HG02943 (cell line): ENCODE results near the gene RSPH6A.

ENCODE experiments used
- ATAC-seq: cut with Tn5 transposase; IDR thresholded peaks from one replicate; pipeline ENCODE4 v1.9.1; 2021; ENCODE audit warnings: mild to moderate bottlenecking, low read depth, moderate library complexity; ENCODE audit not compliant: unreplicated experiment

RSPH6A gene

DNA sequence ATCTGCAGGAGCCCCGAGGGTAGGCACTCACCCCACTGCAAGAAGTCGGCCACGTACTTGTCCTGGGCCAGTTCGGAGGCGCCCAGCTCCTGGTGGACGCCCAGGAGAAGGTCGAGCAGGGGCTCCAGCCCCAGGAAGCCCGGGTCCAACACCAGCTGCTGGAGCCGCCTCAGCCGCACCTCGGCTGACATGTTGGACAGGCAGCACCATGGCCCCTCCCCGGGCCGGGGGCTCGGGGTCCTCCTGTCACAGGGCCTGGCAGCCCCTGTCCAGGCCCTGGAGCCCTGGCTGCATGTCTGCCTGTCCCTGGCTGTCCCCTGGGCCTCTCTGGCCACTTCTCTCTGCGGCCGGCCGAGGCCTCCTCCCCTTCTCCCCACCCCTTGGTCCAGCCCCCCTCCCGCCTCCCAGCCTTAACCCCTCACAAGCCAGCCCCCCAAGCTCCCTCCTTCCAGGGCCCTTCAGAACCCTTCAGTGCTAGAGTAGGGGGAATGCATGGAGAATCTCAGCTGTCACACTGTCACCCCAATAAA lies 32.9 kb downstream of the RSPH6A start, which contains the start of gene DMPK:
Gene DMPK, minus strand, starts transcription at position 329 of the 530 bp plus-strand sequence. Its CDS starts 138 bp downstream, at position 191.
- ATAC-seq, result no peak

DNA sequence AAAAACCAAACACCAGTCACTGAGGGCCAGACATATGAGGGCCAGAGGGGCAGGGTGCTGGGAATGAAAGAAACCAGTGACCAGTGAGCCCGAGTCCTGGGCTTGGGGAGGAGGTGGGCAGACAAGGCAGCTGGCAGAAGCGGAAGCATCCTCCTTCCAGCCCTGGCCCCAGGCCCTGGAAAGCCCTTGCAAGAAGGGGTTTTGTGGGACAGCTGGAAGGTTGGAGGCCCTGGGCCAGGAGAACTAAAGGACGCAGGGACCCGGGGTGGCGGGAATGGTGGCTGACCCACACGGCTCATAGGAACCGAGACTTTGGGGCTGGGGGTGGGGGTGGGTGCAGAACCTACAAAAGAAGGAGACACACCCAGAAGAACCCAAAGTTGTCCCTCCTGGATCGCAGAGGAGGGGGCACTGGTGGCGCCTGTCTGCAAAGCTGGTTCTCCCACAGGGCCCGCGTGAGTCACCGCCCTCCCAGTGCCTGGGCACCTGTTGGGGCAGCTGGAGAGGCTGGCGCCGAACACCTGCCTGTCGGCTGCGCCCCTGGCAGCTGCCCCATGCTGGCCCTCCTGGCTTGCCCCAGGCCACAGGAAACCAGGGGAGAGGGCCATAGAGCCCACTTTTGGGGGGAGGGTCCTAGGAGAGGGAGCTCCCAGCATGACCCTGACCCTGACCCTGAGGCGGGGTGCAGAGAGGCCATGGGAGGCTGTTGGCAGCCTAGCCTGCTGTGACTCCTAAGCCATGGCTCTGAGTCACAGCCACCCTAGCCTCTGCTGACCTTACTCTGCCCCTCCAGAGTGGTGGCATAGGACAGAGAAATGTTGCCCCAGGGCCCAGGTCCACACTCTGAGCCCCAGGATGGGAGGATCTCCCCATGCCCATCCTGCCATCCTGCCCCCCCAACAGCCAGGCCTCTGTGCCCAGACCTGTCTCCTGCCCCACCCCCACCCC lies 33.6 kb downstream of the RSPH6A start:
- ATAC-seq, result no peak

DNA sequence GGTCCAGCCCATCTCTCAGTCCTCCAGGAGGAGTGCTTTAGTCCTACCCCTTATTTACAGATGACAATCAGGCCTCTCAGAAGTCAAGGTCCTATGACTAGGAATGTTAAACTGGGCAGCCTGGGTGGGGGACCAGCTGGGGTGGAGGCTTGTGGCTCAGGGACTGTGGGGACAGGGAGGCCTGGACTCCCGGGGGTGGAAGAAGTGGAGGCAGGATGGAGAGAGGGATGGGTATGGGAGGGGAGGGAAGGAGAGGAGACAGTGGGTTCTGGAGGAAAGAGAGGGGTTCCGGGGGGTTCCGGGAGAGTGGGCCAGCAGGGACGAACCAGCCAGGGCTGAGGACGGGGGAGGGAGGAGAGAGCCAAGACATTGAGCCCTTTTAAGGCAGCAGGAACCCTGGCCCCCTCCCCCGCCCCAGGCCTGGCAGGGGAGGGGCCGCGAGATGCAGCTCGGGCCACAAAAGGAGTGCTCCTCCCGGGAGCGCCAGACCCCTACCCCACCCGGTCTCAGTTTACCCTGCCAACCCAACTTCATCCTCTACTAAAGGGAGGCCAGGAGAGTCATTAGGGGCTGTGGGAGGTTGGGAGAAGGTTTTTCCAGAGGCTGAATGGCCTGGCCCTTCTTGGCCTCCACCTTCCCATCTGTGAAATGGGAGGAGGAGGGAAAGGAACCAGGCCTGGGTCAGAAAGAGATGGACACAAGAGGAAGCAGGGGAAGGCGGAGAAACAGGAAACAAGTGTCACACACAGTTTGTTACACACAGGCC lies 34.5 kb downstream of the RSPH6A start:
- no peak for ATAC-seq

DNA sequence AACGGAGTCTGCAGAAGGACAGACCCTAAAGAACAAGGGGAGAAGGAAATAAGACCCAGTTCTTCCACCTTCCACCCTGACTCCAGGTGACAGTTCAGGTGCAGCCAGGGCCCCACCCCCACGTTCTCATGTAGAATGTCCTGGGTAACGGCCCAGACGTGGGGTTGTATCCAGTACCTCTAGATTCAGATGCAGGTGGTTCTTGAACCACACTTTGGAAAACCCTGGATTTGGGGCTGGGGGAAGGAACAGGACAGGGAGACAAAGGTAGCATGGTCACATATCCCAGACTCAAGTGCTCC lies 35.0 kb downstream of the RSPH6A start:
- ATAC-seq, result no peak

DNA sequence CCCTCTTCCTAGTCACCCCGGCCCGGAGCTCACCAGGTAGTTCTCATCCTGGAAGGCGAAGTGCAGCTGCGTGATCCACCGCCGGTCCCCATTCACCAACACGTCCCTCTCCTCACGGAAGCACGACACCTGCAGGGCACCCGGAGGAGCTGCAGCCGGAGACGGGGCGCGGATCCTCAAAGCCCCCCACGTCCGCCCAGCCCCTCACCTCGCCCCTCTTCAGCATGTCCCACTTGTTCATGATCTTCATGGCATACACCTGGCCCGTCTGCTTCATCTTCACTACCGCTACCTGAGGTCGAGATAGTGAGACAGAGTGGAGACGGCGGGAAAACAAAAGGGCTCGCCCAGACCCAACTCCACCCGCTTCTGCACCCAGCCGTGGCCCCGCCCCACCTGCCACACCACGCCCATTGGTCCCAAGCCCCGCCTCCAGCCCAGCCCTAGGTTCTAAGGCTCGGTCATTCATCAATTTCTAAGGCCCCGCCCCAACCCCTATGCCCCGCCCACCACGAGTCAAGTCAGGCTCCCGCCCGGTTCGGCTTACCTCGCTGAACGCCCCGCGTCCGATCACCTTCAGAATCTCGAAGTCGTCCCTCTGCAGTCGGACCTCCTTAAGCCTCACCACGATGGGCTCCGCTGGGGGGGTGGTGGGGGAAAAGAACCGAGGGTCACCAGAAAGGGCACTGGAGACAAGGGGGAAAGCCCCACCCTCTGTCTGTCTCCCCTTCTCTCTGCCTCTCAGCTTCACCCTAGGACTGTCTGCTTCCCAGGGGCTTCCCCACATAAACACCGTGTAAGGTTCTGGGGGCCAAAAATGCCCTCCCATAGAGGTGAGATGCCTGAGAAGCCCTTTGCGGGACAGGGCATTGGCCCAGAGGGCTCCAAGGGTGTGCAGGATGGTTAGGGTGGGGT lies 35.6 kb downstream of the RSPH6A start:
- peak; percentile 82 for ATAC-seq

DNA sequence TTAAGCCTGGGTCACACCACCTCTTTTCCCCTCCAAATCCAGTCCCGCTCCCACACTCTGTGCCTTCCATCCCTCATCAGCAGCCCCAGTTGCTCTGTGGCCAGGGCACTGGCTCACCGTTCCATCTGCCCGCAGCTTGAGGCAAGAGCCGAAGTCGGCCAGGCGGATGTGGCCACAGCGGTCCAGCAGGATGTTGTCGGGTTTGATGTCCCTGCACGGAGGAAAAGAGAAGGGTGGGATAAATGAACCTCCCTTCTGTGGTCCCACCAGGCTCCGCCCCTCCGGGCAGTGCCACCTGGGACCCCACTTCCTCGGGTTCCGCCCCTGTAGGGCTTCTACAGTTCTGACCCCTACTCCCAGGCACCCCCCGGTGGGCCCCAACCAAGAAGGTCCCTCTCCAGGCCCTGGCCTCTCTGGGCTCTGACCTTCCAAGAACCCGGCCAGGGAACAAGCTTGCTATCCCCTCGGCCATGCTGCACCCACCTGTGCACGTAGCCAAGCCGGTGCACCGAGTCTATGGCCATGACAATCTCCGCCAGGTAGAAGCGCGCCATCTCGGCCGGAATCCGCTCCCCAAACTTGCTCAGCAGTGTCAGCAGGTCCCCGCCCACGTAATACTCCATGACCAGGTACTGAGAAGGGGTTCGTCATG lies 37.0 kb downstream of the RSPH6A start:
- ATAC-seq, result no peak

DNA sequence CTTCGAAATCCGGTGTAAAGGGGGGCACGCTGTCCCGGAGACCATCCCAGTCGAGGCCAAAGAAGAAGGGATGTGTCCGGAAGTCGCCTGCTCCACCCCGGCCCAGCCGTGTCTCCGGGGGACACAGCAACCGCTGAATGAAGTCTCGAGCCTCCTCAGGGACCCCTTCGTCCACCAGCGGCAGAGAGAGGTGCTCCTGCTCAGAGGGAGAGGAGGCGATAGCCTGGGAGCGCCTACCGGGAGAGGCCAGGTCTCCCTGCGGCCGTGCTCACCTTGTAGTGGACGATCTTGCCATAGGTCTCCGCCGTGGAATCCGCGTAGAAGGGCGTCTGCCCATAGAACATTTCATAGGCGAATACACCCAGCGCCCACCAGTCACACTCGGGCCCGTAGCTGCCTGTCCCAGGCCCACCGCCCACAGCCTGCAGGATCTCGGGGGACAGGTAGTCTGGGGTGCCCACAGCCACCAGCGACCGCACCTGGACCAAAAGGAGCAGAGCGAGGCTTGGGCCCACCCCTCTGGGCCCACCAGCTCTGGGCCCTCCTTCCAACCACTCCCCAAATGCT lies 37.6 kb downstream of the RSPH6A start:
- no peak for ATAC-seq

DNA sequence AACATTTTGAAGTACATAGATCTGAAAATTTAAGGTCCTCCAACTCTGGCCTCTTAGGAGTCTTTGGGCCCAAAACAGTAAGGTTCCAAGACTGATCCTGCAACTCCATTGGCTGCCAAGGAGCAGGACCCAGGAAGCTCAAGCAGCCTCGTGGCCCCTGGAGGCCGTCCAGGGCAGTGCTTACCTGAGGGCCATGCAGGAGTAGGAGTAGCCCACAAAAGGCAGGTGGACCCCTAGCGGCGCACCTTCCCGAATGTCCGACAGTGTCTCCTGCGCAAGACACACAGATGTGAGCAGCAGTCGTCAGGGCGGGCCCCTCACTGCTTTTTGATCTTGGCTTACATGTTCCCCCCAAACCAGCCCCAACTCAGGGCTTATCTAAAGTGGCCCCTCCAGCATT lies 40.3 kb downstream of the RSPH6A start:
- no peak for ATAC-seq

DNA sequence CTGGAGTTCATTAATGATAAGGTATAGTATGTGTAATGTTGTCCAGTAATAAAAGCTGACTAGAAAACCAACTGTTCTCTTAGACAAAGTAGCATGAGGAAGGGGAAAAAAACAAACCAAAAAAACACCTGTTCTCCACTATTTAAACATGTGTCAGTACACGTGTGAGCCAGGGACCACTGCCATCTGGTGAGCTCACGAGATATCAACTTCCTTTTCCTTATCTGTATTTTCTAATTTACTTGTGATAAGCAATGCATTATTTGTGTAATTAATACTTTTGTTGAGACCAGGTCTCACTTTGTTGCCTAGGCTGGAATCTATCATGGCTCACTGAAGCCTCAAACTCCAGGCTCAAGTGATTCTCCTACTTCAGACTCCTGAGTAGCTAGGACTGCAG lies 41.7 kb downstream of the RSPH6A start:
- no peak for ATAC-seq

DNA sequence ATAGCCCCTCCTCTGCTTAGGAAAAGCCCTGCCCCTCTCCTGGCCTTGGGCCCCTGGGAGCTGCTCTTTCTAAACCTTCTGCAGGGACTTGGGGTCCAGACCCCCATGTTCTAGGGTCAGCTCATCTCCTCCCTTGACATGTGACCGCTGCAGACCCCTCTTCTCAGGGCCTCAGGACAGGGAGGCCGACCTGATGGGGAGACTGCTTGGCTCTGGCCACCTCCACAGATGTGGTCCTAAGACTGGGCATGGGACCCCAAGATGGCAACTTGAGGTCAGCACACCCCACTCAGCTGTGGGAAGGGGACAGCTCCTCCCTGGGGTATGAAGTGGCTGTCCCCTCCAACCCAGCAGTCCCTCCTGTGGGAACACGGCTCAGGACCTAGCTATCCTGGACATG lies 42.2 kb downstream of the RSPH6A start:
- ATAC-seq, result no peak

DNA sequence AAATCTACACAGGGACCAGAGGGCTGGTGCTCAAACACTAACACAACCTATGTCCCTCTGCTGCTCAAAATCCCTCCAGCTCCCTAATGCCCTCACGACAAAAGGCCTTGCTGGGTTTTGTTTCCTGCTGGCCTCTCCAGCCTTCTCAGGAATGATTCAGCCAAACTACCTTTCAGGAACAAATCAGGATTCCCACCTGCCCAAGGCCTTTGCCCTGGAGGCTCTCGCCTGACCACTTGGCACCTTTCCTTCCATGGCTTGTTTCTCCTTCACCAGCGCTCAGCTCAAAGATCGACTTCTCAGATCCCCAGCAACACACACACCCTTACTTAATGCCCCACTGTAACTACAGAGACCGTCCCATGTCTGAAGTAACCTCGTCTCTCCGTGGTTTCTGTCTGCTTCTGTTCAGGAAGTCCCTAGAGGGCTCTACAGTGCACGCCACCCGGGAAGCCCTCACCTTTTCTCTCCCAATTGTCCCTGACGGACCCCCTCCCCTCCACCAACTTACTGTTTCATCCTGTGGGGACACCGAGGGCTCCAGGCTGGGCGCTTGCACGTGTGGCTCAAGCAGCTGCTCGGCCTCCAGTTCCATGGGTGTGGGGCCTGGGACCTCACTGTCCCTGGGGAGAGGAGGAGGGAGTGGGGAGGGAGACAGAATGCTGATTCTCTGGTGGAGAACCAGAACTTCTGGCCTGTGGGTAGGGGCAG lies 42.8 kb downstream of the RSPH6A start:
- no peak for ATAC-seq

DNA sequence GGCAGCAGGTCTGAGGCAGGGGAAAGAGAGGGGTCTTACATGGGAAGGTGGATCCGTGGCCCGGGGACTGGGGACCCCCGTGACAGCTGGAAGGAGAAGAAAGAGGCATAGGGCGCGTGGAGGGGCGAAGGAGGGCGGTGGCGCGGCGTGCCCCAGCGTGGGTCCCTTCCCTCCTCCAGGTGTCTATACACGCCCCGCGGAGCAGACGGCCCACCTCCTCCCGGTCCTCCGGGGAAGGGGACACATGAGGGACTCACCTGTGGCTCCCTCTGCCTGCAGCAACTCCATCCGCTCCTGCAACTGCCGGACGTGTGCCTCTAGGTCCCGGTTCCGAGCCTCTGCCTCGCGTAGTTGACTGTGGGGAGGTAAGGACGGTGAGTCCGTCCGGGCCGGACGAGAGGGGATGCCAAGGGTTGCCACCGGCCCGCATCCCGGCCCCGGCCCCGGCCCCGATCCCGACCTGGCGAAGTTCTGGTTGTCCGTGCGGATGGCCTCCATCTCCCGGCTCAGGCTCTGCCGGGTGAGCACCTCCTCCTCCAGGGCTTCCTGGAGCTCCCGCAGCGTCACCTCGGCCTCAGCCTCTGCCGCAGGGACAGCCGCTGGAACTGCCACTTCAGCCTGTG lies 43.7 kb downstream of the RSPH6A start:
- ATAC-seq, result no peak

DNA sequence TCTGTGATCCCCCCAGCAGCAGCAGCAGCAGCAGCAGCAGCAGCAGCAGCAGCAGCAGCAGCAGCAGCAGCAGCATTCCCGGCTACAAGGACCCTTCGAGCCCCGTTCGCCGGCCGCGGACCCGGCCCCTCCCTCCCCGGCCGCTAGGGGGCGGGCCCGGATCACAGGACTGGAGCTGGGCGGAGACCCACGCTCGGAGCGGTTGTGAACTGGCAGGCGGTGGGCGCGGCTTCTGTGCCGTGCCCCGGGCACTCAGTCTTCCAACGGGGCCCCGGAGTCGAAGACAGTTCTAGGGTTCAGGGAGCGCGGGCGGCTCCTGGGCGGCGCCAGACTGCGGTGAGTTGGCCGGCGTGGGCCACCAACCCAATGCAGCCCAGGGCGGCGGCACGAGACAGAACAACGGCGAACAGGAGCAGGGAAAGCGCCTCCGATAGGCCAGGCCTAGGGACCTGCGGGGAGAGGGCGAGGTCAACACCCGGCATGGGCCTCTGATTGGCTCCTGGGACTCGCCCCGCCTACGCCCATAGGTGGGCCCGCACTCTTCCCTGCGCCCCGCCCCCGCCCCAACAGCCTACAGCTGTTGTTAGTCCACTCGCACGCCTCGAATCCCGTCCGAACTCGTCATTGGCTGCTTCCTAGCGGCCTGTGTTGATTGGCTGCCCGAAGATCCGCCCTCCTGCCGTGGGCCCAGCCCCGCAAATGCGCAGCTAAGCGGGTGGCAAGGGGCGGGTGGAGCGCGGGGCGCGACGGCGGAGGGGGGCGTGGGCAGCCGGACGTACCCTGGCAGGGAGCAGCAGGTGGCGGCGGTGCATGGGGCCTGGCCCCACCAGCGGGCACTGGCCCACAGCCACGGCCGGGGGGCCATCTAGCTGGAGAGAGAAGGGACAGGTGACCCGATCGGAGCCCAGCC lies 44.7 kb downstream of the RSPH6A start:
- ATAC-seq, result peak; percentile 52

DNA sequence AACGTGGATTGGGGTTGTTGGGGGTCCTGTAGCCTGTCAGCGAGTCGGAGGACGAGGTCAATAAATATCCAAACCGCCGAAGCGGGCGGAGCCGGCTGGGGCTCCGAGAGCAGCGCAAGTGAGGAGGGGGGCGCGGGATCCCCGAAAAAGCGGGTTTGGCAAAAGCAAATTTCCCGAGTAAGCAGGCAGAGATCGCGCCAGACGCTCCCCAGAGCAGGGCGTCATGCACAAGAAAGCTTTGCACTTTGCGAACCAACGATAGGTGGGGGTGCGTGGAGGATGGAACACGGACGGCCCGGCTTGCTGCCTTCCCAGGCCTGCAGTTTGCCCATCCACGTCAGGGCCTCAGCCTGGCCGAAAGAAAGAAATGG lies 45.3 kb downstream of the RSPH6A start:
- ATAC-seq, result no peak

DNA sequence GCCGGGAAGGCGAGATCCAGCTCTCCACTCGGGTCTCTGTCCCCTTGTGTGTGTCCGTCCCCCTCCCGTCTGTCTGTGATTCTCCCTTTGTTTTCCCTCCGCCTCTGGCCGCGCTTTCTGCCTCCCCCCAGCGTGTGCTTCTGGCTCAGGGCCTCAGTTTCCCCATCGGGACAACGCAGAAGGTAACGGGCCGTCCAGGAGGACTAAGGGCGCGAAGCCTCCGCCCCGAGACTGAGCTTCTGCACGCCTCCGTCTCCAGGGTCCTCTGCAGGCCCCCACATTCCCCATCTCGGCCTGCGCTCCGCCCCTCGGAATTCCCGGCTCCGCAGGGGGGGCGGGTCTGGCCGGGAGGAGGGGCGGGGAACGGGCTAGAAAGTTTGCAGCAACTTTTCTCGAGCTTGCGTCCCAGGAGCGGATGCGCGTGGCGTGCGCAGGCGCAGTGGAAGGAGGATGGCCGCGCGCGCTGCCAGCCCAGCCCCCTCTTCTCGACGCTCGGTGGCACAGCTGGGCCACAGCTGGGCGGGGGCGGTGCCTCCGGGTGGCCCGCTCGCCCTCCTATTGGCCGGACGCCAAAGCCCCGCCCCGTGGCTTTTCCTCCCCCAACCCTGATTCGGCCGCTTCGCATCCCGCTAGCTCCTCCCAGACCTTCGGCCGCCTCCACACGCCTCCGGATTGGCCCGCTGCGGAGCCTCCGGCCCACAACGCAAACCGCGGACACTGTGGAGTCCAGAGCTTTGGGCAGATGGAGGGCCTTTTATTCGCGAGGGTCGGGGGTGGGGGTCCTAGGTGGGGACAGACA lies 45.9 kb downstream of the RSPH6A start, which contains the start of gene SIX5:
Gene SIX5, minus strand, starts transcription at position 269 of the 799 bp plus-strand sequence. CDS start 408 bp downstream, outside the sequence.
- ATAC-seq, result peak; percentile 42

DNA sequence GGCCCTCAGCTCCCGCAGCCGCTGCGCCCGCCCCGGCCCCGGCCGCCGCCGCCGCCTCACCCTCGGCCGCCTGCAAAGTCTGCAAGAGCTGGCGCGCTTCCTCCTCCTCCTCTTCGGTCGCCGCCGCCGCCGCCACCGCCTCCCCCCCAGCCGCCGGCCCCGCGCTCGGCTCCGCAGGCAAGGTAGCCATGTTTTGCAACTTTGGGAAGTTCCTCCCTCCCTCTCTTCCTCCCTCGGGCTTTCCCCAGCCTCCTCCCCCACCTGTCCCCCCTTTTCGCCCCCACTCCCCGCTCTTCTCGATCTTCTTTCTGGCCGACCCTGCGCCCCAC lies 46.5 kb downstream of the RSPH6A start:
- ATAC-seq, result no peak
